PFSK-1 (cell line): ENCODE results near the gene USP35.
A peak's percentile ranks its signal among the peaks of the same experiment; 100 is the strongest.

Experiments
- POLR2AphosphoS5 ChIP-seq: IDR thresholded peaks from 2 replicates; pipeline ENCODE4 v1.6.1; 2012; ENCODE audit warnings: low read depth, mild to moderate bottlenecking, control low read depth, low read length, moderate library complexity
- REST ChIP-seq, 2 experiments: IDR thresholded peaks; 2 replicates each; pipeline versions ENCODE4 v1.6.1 to v1.8.0; 2011 to 2012; ENCODE audit warnings: low read depth in 2 of 2, low read length in 2 of 2, control low read depth in 1 of 2, inconsistent platforms in 1 of 2, mild to moderate bottlenecking in 1 of 2, moderate library complexity in 1 of 2; ENCODE audit not compliant: insufficient read depth in 1 of 2
- SIN3A ChIP-seq: IDR thresholded peaks from 2 replicates; pipeline ENCODE4 v1.6.1; 2012; ENCODE audit warnings: mild to moderate bottlenecking, low read length, moderate library complexity, borderline replicate concordance; ENCODE audit not compliant: insufficient read depth
- TAF1 ChIP-seq: IDR thresholded peaks from 2 replicates; pipeline ENCODE4 v1.6.1; 2012; ENCODE audit warnings: low read length, control low read depth, borderline replicate concordance; ENCODE audit not compliant: insufficient read depth

DNA sequence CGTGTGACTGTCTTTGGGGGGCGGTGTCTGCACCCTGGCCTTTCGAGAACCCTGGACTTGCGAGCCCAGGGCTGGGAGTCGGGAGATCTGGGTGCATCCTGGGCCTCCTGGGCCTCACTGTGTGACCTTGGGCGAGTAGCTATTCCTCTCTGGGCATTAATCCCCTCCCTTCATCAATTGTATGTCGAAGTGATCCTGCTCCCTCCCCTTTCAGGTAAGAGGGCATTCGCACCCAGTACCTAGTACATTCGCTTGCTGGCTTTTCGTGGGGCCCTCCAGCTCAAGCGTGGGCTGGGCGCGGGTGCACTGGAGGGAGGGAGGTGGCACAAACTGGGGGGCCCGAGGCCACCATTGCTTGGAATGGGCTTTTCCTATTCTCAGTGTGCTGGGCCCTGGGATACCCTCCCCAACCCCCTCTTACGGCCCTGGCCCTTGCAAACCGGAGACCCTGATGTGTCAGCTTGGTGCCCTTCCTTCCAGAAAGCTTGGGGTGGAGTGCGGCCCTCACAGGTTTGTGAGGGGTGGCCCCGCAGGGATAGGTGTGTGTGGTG, 530 bp downstream of the USP35 start:
- TF ChIP-seq REST (IDR thresholded peaks at IDR 0.05; ENCODE audit: insufficient read depth in 1 of 2, low read depth in 2 of 2, low read length in 2 of 2) (0 out of 4 replicates have a peak, but pooled peaks of 1 of the 2 experiments have one; percentile 5), POLR2AphosphoS5 (no peak), TAF1 (no peak), SIN3A (no peak)
